Endothelial cell (in vitro differentiated cells): Measurements from ENCODE around the gene ZNF512B. TPM values are rescaled to one million over a fixed set of nuclear protein-coding genes. Genes with fewer than 3 reads are reported as not detected.

Experiments
- DNase-seq: peaks from one replicate; pipeline ENCODE4 v3.0.0; 2021; ENCODE audit warnings: low spot score
- H3K27ac Mint-ChIP-seq: one replicate; pipeline ENCODE4 v1.8.0; 2021; ENCODE audit warnings: mixed read lengths, inconsistent platforms; ENCODE audit not compliant: unreplicated experiment
- H3K27me3 Mint-ChIP-seq: one replicate; pipeline ENCODE4 v1.8.0; 2021; ENCODE audit warnings: mild to moderate bottlenecking, moderate library complexity, mixed read lengths, inconsistent platforms; ENCODE audit not compliant: unreplicated experiment
- H3K36me3 Mint-ChIP-seq: one replicate; pipeline ENCODE4 v1.8.0; 2021; ENCODE audit warnings: mild to moderate bottlenecking, low read depth, mixed read lengths, inconsistent platforms; ENCODE audit not compliant: unreplicated experiment
- H3K4me1 Mint-ChIP-seq: one replicate; pipeline ENCODE4 v1.8.0; 2021; ENCODE audit warnings: mild to moderate bottlenecking, mixed read lengths, inconsistent platforms; ENCODE audit not compliant: unreplicated experiment
- H3K4me3 Mint-ChIP-seq: one replicate; pipeline ENCODE4 v1.8.0; 2021; ENCODE audit warnings: mild to moderate bottlenecking, mixed read lengths, inconsistent platforms; ENCODE audit not compliant: unreplicated experiment
- H3K9me3 Mint-ChIP-seq: one replicate; pipeline ENCODE4 v1.8.0; 2021; ENCODE audit warnings: mixed read lengths, inconsistent platforms; ENCODE audit not compliant: unreplicated experiment
- total RNA-seq: library from RNA; stranded (reverse); fragmentation: NEBNext Ultra II Directional; extraction: Animal tissue kit (Norgen Biotek cat#: 25700); gene quantifications from one replicate; pipeline ENCODE4 v1.2.1, GENCODE V29; 2021; ENCODE audit not compliant: unreplicated experiment
- TF ChIP-seq, protein P1 (sequence below): fragments of 200-600 bp; sonication (generic); IDR thresholded peaks from one replicate; pipeline ENCODE4 v1.5.0; 2021; ENCODE audit warnings: antibody characterized with exemption; ENCODE audit not compliant: unreplicated experiment

ZNF512B gene
- total RNA-seq, 1 donor from 2014 or later = 40.8 TPM

DNA sequence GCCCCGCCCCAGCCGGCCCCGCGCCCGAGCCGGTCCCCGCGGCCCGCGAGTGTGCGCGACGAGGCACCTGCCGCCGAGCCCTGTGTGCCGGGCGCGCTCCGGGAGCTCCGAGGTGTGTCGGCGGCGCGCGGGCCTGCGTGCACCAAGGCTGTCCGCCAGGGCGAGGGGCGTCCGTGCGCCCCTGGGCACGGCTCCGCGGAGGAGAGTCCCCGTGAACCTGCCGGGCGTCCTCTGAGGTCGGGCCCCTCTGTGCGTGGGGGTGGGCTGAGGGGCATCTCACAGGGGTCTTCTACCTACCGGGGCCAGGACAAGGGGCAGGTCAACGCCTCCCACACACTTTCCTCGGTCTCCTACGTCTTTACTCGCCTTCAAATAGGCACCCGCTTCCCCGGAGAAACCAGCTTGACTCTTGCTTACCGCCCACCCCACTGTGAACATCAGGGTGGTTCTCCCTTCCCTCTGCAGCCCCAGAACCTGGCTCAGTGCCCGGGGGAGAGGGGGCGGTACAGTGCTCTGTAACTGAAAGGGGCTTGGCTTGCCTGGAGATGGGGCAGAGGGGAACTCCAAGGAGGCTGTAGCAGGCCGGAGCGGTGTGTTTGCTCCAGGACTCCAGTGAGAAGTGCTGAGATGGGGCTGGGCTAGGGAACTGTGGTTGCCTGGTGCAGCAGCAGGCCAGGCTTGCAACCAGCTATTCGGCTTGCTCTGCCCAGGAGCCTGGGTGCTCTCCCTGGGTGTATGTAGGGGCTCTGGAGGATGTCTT, 10.0 kb upstream of the ZNF512B start, which contains the start of gene SAMD10:
SAMD10 (minus strand) TSS at position 86 of the 760 bp plus-strand sequence. CDS start 175 bp downstream, outside the sequence.
- TF ChIP-seq, protein P1, sequence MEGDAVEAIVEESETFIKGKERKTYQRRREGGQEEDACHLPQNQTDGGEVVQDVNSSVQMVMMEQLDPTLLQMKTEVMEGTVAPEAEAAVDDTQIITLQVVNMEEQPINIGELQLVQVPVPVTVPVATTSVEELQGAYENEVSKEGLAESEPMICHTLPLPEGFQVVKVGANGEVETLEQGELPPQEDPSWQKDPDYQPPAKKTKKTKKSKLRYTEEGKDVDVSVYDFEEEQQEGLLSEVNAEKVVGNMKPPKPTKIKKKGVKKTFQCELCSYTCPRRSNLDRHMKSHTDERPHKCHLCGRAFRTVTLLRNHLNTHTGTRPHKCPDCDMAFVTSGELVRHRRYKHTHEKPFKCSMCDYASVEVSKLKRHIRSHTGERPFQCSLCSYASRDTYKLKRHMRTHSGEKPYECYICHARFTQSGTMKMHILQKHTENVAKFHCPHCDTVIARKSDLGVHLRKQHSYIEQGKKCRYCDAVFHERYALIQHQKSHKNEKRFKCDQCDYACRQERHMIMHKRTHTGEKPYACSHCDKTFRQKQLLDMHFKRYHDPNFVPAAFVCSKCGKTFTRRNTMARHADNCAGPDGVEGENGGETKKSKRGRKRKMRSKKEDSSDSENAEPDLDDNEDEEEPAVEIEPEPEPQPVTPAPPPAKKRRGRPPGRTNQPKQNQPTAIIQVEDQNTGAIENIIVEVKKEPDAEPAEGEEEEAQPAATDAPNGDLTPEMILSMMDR = no peak
- peaks cover 12% of the 10 kb centered on the region for H3K27me3 Mint-ChIP-seq
- peak within 1 kb of the TSS; percentile 67 for H3K27ac Mint-ChIP-seq
- DNase-seq = peak; percentile 66
- H3K4me3 Mint-ChIP-seq = peak within 1 kb of the TSS; percentile 95
- H3K9me3 Mint-ChIP-seq = no peaks in the 10 kb centered on the region
- H3K36me3 Mint-ChIP-seq = peaks cover 16% of the 10 kb centered on the region
- H3K4me1 Mint-ChIP-seq = peaks cover 30% of the 10 kb centered on the region

DNA sequence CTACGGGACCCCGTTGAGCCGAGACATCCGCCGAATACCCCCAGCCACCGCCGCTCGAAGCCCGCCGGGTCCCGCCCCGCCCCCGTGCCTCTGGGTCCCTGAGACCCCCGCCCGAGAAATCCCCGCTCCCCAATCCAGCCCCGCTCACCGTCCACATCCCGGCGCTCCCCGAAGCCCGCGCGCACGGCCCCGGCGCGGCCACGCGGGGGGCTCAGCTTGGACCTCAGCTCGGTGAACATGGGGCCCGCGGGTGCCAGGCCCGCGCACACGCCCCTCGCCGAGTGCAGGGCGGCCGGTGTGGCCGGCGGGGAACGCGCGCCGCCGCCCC, 9.5 kb upstream of the ZNF512B start:
- Mint-ChIP-seq H3K27me3 (peaks cover 12% of the 10 kb centered on the region), H3K4me1 (peaks cover 30% of the 10 kb centered on the region), H3K36me3 (peaks cover 12% of the 10 kb centered on the region), H3K9me3 (no peaks in the 10 kb centered on the region), H3K4me3 (peak overlapping the region; percentile 85), H3K27ac (no peak overlapping the region)
- DNase-seq = no peak
- TF ChIP-seq, protein P1 = no peak

DNA sequence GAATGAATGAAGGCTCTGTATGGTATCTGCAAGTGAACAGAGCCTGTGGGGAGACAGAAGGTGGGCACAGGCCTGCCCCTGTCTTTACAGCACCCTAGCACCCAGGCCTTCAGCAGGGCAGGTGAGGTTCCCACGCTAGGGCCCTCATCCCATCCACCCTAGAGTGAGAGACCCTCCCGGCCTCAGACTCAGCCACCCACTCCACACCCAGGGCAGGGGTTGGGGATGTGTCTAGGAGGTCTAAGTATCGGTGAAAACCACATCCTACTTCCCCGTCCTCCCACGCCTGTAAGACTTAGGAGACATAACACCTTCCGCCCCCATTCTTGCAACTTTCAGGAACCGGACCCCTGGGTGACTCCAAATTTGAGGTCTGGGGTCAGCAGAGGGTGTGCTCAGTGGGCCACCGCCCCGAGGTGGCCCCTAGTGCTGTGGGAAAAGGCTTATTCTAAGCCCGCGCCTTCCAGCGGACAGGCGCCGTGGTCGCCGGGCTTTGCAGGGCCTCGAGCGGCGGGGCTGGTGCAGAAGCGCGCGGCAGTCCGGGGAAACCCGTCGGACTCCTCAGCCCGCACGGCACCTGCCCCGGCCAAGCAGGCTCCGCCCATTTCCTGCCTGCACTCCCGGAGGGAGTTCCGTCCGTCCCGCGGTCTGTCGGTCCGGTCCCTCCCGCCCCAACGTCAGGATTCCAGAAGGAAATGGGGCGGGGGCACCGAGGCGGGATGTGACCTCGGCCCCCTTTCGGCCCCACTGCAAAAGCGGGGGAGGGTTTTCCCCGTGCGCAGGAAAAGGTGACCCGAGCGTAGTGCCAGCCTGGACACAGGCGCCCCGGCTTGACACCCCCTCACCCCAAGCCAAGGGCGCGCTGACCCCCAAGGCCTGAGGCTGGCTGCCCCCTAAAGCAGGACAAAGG, 8.8 kb upstream of the ZNF512B start:
- Mint-ChIP-seq H3K36me3 (peaks cover 13% of the 10 kb centered on the region), H3K4me1 (peaks cover 30% of the 10 kb centered on the region), H3K9me3 (no peaks in the 10 kb centered on the region), H3K4me3 (peak overlapping the region; percentile 85), H3K27ac (peak overlapping the region; percentile 67), H3K27me3 (peaks cover 12% of the 10 kb centered on the region)
- peak; percentile 66 for DNase-seq
- TF ChIP-seq, protein P1 = no peak

DNA sequence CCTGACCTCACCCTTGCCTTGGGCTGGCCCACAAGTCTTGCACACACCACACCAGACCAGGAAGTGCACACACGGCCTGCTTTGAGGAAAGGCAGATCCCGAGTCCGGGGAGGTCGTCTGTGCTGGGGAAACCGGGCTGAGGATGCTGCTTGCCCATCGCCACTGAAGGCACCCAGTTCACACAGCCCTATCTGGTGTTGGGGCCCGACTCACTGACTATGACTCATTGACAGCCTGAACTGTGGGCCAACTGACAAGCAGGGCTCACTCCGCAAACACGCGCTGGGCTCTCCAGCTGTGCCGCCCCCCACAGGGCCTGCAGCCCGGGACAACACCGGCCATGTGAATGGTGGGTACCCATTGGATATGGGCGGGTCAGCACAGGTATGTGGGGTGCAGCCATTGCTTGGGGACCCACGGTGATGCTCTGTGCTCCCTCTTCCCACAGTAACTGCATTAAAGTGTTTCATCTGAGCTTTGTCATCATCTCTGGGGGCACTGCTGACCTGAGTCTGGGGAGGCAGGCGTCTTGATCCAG, 8.1 kb upstream of the ZNF512B start:
- Mint-ChIP-seq H3K27me3 (peaks cover 12% of the 10 kb centered on the region), H3K9me3 (no peaks in the 10 kb centered on the region), H3K36me3 (peaks cover 18% of the 10 kb centered on the region), H3K4me3 (no peak overlapping the region), H3K27ac (no peak overlapping the region), H3K4me1 (peaks cover 31% of the 10 kb centered on the region)
- DNase-seq = no peak
- TF ChIP-seq, protein P1 = no peak
